Activated CD4-positive, CD25-positive, alpha-beta regulatory T cell (primary cell): Measurements from ENCODE around the gene FAM209B.
"Not testable (repeated sequence)": the region's sequence is repeated elsewhere in the genome, so short reads cannot be mapped to it uniquely, and the experiment has no call there.

Experiments
- DNase-seq, 4 experiments: peaks; one replicate each; lab custom pipeline; 2025; lab: John Stamatoyannopoulos, UW

The FAM209B gene

GRCh38 chr20:56540415-56540814, 7.4 kb downstream of the FAM209B start:
- no peak for DNase-seq

- no peak for DNase-seq
These were observed 9.5 kb downstream of the FAM209B start for GRCh38 chr20:56542489-56543030.

GRCh38 chr20:56551571-56551970, 18.5 kb downstream of the FAM209B start:
- DNase-seq = no peak

GRCh38 chr20:56552911-56553629, 20.0 kb downstream of the FAM209B start:
- no peak for DNase-seq

- DNase-seq = no peak
These were observed 21.8 kb downstream of the FAM209B start for GRCh38 chr20:56554869-56555268.

GRCh38 chr20:56558968-56559367, 25.9 kb downstream of the FAM209B start:
- DNase-seq = no peak

- not testable (repeated sequence) for DNase-seq
These were observed 31.5 kb downstream of the FAM209B start for GRCh38 chr20:56564526-56564925.

- no peak for DNase-seq
These were observed 32.5 kb downstream of the FAM209B start for GRCh38 chr20:56565511-56565910.

GRCh38 chr20:56566621-56567020, 33.6 kb downstream of the FAM209B start:
- DNase-seq = no peak

GRCh38 chr20:56570832-56571231, 37.8 kb downstream of the FAM209B start:
- no peak for DNase-seq

- DNase-seq = no peak
These were observed 39.1 kb downstream of the FAM209B start for GRCh38 chr20:56572172-56572571.

GRCh38 chr20:56573986-56574385, 40.9 kb downstream of the FAM209B start:
- no peak for DNase-seq

- no peak for DNase-seq
These were observed 41.6 kb downstream of the FAM209B start for GRCh38 chr20:56574531-56575142.

- no peak for DNase-seq
These were observed 42.1 kb downstream of the FAM209B start for GRCh38 chr20:56575157-56575556.

- DNase-seq = no peak
These were observed 42.9 kb downstream of the FAM209B start for GRCh38 chr20:56575961-56576360.

- DNase-seq = no peak
These were observed 46.3 kb downstream of the FAM209B start for GRCh38 chr20:56579301-56579710.

GRCh38 chr20:56580226-56580625, 47.2 kb downstream of the FAM209B start:
- DNase-seq = no peak

GRCh38 chr20:56581701-56582100, 48.7 kb downstream of the FAM209B start:
- DNase-seq = no peak

- DNase-seq = no peak
These were observed 49.5 kb downstream of the FAM209B start for GRCh38 chr20:56582542-56582941.

- no peak for DNase-seq
These were observed 51.9 kb downstream of the FAM209B start for GRCh38 chr20:56584916-56585315.
